GM19395 (cell line): ENCODE results near the gene SYNDIG1.

Experiments used
- ATAC-seq: cut with Tn5 transposase; IDR thresholded peaks from one replicate; pipeline ENCODE4 v1.9.1; 2021; ENCODE audit warnings: mild to moderate bottlenecking, moderate library complexity; ENCODE audit not compliant: unreplicated experiment

Gene SYNDIG1

DNA sequence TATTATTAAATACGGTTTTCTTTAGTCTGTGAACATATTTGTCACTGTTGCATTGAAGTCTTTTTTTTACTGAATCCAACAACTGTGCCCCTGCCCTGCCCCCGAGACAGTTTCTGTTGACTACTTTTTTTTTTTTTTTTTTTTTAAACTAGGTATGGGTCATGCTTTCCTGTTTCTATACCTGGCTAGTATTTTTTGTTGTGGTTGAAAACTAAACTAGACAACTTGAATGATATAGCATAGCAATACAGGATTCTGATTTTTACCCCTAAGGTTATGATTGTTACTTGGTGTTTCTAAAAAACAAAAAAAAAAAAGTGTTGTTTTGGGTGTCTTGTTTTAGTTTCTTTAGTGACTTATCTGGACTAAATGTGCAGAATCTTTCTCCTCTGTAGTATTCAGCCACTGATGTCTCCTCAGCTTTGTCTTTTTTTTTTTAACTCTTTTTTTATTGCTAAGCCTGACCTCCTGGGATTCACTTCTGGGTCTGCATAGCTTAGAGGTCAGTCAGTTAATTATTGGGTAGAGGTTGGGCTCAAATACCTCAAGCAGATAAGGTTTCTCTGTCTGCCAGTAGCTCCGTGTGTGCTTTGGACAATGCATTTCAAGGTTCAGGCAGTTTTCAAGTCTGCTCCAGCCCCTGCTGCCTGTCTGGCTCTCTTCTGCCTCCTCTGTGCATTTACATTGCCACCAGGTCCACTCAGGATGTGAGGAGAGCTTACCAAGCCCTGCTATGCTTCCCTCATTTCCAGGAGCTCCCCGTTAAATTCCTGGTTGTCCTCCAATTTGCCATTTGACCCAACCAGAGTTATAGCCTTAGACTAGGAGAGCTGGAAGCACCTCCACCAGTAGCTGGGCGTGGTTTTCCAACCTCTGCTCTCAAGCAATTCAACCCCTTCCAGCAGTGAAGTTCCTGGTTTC lies 91.4 kb downstream of the SYNDIG1 start:
- no peak for ATAC-seq

DNA sequence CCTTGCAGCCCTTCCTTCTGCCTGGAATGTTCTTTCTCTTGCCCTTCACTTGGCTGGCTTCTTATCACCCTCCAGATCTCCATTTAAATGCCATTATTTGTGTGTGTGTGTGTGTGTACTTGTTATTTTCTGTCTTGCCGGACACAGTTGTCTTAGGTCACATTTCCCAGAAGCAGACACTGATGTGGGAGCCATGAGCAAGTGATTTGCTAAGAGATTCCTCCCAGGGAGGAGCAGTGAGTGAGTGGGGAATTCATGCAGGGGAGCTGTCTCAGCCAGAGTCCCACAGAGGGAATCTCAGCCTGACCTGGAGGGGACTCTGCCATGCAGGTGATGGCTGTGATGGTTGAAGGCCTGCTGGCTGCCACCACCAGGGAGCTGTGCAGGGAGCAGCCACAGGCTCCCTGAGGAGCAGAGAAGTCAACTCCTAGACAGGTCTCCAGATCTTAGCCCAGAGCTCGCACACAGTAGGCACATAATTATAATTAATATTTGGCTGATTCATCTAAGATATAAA lies 96.5 kb downstream of the SYNDIG1 start:
- no peak for ATAC-seq

DNA sequence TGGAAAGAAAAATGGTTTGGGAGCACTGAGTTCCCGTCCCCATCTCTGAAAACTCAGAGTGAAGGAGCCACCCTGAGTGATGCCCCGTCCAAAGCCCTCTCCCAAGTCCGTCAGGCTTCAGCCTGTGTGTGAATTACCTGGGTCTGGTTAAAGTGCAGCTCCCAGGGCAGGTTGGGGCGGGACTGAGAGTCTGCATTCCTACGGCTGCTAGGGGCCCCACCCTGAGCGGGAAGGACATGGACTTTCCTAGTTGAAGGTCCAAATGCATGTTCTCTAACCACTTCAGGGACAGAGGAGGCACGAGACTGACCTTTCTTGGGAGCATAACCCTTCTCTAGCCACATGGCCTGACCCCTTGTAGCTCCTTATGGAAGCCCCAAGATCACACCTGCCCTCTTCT lies 97.2 kb downstream of the SYNDIG1 start:
- ATAC-seq: no peak

DNA sequence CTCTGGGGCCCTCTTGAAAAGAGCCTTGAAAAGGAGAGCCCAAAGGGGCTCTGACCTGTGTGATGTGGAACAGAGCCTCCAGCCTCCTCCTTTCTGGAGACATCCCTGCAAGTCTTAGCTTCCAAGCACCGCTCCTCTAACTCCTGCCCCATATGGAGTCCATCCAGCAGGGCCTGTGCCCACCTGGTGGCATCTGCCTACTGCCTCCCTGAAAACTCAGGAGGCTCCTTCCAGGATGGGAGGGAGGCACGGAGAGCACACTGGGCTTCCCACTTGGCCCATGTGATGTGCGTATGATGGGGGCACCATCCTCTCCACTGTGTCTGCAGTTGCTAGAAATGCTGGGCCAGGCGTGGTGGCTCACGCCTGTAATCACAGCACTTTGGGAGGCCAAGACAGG lies 98.1 kb downstream of the SYNDIG1 start:
- ATAC-seq: no peak

DNA sequence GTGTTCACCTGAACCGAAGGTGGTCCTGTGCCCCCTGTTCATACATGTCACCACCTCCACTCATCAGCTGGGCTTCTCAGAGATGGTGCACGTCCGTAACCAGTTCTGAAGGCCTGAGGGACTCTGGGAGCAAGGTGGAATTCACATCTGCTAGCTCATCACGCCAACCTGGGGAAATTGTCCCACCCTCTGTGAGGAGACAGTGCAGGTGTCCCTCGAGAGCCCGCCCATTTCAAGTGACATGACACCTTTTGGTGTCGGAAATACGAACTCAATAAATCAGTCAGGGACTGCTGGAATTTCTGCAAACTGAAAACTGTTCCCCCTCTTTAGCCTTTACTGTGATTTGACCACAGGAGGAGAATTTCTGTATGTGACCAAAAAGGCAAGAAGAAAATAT lies 99.4 kb downstream of the SYNDIG1 start:
- no peak for ATAC-seq

DNA sequence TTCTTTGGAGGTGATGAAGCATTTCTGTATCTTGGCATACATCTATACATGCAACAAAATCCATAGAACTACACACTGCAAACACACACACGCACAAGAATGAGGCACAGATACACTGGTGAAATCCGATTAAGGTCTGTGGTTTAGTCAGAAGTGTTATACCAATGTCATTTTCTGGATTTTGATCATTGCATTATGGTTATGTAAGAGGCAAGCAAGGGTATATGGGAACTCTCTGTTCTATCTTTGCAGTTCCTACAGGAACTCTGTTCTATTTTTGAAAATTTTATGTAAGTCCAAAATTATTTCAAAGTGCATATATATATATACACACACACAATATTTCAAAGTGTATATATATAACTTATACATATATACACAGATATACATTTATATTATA lies 101.7 kb downstream of the SYNDIG1 start:
- ATAC-seq: no peak

DNA sequence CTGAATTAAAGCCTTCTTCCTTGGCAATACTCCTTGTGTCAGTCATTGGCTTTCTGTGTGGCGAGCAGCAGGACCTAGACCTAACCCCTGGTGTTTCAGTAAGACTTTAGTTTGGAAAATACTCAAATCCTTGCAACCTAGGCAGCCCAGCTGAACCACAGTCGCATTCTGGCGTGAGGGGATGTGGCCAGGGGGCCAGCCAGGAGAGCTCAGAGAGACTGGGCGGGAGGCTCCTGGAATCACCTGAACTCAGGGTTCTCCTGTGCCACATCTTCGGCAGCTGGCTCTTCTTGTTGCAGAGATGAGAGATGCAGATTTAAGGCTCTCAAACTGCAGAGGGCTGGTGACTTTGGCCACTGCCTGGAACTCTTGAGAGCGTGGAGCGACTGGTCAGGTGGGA lies 102.7 kb downstream of the SYNDIG1 start:
- no peak for ATAC-seq

DNA sequence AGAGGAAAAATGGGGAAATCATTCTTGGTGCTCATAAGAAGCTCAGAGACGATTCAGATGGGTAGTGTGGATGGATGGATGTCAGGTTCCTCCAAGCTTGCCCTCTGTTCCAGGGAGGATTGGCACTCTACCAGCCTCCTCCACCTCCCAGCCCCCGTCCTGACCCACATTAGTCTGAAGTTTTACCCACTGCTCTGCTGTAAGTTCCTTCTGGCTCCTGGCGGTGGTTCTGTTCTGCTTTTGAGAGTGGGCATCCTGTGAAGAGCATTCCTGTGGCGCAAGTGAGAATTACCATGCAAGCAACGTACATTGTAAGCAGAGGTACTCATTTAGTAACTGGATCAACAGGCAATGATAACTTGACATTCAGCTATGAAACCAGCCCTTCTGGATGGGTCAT lies 103.4 kb downstream of the SYNDIG1 start:
- ATAC-seq: no peak

DNA sequence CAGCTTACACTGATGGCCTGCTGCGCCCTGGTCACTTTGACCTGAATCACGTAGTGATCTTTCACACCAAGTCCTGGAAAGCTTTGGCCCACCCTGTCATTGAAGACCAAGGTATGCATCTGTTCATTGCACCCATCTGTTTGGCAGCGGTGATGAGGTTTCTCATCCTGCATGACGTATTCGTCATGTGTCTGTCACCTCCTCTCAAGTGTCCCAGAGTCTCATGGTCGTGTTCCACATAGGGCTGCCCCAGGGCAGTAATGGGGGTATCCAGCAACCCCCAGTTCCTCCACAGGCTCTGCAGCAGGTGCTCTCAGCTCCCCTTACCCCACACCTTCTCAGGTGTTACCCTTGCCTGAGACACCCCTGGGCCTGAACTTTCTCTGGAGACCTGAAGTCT lies 104.1 kb downstream of the SYNDIG1 start:
- no peak for ATAC-seq

DNA sequence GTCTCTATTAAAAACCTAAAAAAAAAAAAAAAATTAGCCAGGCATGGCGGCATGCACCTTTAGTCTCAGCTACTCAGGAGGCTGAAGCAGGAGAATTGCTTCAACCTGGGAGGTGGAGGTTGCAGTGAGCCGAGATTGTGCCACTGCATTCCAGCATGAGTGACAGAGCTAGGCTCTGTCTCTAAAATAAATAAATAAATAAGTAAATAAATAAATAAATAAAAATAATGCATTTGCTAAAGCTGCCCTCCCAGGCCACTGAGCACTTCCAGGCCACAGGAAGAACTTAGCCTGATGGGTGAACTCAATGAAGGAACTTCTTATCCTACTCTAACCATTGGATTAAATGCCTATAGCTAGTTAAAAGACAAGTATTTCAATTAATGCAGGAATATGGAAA lies 104.9 kb downstream of the SYNDIG1 start:
- no peak for ATAC-seq

DNA sequence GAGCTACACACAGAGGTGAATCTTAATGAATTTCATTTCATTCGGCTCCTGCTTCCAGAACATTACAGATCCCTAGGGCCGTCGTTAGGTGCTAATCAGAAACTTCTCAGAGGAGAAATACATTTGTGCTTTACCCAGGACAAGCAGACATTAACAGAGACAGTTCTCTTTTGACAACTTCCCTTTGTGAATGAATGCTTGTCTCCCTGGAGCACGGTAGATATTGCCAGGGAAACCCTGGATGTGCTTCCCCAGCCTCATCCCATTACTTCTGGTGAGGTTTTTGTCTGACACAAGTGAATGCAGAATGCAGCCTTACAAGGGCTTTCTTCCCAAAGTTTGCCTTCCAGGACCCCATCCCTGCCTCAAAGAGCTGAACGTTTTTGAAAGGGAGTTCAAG lies 105.4 kb downstream of the SYNDIG1 start:
- no peak for ATAC-seq

DNA sequence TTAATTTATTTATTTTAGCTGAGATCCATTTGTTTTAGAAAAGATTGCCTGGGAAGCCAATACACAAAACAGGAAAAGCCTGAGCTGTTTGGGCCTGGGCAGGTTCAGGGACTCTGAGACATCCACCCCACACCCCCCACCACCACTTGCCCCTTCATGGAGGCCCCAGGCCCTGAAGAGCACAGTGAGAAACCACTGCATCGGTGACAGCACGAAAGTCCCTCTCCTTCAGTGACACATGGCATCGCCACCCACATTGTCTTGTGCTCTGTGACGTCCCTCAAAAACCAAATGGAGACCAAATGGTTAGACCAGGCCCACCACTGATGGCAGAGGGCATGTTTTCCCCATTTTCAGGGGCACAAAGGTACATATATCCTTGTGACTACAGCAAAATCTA lies 106.4 kb downstream of the SYNDIG1 start:
- ATAC-seq: no peak

DNA sequence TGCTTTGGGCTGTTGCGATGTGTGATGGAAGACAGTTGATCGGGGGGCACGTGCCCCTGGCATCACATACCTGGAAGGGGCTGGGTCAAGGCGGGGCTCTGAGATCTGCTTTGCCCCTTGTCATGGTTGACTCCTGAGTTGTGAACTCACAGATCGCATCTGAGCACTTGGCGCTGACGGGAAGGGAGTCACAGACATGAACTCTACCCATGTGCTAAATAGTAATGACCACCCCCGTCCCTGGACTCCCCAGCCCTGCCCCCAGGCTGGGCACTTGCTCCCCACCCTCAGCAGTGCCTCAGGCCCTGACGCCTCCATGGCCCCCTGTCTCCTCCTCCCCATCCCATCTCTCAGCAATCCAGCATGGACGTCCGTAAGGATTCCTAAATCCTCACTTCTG lies 107.0 kb downstream of the SYNDIG1 start:
- ATAC-seq: no peak

DNA sequence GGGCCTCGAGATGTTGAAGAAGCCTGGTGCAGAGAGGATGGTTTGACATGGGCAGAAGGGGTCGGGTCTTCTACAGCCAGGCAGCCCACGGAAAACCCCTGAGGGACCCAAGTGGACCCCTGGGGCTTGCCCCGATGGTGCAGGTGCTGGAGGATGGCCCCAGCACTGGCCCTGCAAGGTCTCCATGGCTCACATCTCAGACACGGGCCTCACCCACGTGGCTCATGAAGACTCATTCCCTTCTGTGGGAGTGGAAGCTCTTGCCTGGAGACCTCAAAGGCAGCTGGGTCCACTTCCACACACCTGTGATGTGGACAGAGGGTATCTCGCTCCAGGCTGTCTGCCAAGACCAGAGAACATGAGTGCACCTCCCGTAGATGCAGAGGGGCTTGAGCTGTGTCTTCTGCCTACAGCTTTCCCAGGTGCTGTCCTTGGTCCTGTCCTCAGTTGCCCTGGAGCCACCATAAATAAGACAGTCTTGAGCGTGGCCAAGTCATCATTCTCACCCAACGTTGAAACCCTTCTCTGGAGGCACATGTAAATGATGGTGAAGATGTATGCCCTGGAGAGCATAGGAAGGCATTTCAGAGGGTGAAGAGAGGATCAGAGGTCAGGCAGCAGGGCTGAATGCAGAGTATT lies 108.0 kb downstream of the SYNDIG1 start:
- no peak for ATAC-seq

DNA sequence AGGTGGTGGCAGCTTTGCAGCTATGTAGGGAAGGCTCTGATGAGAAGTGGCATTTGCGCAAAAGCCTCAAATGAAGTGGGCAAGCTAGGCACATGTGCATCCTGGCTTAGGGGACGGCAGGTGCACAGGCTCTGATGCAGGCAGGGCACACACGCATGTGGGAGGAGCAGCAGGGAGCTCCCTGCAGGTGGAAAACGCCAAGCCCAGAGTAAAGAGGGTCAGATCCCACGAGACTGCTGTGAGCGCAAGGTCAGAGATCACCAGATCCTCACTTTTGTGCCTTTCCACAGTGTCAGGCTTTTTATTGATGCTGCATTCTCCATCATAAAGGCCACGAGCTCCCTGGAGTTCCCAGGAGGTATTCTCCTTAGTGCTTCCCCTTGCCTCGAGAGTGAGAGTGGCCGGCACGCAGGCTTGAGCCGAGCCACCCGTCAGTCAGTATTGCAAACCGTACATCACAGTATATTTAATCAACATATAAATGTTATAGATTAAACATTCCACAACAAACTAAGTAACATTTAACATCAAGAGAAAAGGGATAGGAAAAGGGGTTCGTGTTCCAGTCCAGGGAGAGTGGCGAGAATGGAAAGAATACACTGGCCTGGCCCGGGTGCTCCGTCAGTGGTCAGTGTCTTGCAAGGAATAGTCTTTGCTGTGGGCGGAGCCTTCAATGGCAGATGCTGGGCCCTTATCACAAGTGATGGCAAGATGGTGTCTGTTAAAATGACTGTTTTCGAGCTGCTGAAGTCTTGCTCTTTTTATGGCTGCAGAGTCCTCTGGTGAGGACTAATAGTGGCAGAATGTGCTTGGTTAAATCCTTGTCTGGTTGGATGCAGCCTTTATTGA lies 109.4 kb downstream of the SYNDIG1 start:
- ATAC-seq: no peak

DNA sequence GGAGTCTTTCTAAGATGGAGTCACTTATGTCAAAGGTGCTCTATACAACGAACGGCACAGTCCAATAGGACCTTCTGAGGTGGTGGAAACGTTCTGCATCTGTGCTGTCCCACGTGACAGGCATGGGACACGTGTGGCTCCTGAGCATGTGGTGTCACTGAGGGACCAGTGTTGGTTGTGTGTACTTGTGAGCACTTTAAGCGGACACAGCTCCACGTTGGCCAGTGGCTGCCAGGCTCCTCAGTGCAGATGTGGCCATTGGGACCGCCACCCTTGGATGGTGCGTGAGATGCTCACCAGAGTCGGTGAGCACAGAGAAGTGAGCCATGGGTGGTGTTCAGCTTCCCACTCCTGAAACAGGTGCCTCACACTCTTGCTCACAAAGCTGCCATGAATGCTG lies 110.0 kb downstream of the SYNDIG1 start:
- no peak for ATAC-seq

DNA sequence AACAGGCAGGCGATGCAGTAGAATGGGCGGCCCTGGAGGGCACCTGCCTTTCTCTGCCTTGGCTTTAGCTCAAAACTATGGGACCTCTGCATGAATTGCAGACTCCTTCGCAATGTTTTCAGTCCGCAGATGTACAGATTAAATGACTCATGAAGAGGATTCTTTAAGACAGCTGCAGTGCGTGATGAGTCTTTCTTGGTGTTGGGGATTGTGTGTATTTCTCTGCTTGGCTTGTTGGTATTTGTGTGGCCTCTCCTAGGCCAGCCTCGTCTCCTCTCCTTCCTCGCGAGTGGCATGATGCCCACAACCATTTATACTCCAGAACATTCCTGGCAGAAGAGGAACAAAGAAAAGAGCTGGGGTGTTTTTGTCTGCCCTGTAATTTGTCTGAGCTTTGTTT lies 110.6 kb downstream of the SYNDIG1 start:
- ATAC-seq: no peak

DNA sequence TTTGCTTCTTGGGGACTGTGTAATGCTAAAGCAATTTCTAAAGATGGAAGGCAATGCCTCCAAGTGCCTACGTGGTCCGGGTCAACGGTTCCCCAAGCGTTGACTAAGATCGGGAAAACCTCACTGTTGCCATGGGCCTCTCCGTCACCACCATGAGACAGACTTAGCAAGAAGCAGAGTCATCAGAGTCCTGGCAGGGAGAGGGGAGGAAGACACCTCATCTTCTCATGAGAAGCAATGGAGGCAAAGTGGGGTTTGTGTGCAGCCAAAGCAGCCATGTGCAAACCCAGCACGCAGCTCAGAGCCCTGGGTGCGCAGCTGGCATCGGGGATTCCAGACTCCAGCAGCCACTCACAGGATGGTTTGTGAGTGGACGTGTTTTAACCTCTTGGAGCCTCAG lies 111.4 kb downstream of the SYNDIG1 start:
- ATAC-seq: no peak

DNA sequence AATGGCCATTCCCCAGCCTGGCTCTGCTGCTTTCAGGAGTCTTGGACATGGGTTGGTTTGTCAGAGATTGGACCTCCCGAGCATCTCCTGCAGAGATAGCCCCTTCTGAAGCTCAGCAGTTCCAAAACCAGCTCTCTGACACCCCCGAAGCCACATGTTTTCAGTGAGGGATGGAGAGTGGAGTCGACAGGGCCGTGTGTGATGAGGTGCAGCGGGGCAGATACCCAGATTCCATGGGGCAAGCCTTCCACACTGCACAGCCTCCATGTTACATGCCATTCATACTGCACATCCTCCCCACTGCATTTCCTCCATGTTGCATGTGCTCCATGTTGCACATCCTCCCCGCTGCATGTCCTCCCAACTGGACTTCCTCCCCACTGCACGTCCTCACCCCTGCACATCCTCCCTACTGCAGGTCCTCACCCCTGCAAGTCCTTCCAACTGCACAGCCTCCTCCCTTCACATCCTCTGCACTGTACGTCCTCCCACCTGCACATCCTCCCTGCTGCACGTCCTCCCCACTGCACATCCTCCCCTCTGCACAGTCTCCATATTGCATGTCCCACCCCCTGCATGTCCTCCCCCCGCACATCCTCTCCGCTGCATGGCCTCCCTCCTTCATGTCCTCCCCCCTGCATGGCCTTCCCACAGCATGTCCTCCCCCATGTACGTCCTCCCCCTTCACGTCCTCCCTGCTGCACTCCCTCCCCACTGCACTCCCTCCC lies 112.2 kb downstream of the SYNDIG1 start:
- ATAC-seq: no peak

DNA sequence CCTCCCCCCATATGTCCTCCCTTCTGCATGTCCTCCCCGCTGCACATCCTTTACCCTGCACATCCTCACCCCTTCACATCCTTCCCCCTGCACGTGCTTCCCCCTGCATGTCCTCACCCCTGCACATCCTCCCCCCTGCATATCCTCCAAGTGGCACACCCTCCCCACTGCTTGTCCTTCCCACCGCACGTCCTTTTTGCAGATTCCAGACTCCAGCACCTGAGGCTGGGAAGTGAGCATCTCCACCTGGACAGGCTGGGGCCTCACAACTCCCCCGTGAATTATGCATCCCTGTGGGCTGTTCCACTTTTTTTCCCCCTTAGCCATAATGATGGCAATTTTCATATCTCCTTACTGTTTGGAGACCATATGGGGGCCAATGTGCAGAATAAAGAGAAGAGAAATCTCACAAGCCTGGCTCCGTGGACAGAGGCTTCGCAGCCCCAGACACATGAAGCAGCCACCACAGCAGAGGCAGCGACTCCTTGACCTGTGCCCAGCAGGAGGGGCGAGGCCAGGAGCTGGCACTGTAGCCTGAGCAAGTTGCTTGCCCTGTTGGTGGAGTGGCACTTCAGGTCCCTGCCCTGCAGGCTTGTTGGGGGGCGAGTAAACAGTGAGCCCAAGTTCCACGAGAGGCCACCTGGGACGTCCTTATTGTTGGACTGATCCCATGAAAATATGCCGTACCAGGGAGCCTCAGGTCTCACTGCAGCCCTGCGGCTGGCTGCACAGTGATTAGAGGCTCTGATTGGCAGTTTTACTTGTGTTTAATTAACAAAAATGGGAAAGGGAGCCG lies 113.1 kb downstream of the SYNDIG1 start:
- no peak for ATAC-seq
